Type B pancreatic cell (in vitro differentiated cells): ENCODE results near the gene SLC35G4. TPM values are rescaled to one million over a fixed set of nuclear protein-coding genes. Genes with fewer than 3 reads are reported as not detected.
A peak's percentile ranks its signal among the peaks of the same experiment; 100 is the strongest.

Experiments
- DNase-seq: peaks from one replicate; pipeline ENCODE4 v3.0.0; 2021; ENCODE audit warnings: mixed read lengths; ENCODE audit not compliant: unreplicated experiment; ENCODE audit errors: extremely low spot score
- H3K27ac Mint-ChIP-seq: 2 replicates; pipeline ENCODE4 v1.8.0; 2021; ENCODE audit warnings: mild to moderate bottlenecking, mixed read lengths
- H3K27me3 Mint-ChIP-seq: 2 replicates; pipeline ENCODE4 v1.8.0; 2021; ENCODE audit warnings: mixed read lengths
- H3K36me3 Mint-ChIP-seq: 2 replicates; pipeline ENCODE4 v1.8.0; 2021; ENCODE audit warnings: mixed read lengths
- H3K4me1 Mint-ChIP-seq: one replicate; pipeline ENCODE4 v1.8.0; 2021; ENCODE audit warnings: mixed read lengths; ENCODE audit not compliant: unreplicated experiment
- H3K4me3 Mint-ChIP-seq: 2 replicates; pipeline ENCODE4 v1.8.0; 2021; ENCODE audit warnings: mild to moderate bottlenecking, mixed read lengths
- H3K9me3 Mint-ChIP-seq: 2 replicates; pipeline ENCODE4 v1.8.0; 2021; ENCODE audit warnings: mixed read lengths
- total RNA-seq: library from RNA; stranded (reverse); gene quantifications from 2 replicates; pipeline ENCODE4 v1.2.1, GENCODE V29; 2021; ENCODE audit warnings: low replicate concordance
- TF ChIP-seq, protein P1 (sequence below): fragments of 200-600 bp; sonication (generic); conservative IDR thresholded peaks from 2 replicates; pipeline ENCODE4 v1.5.0; 2021; ENCODE audit warnings: antibody characterized with exemption, mild to moderate bottlenecking

SLC35G4 gene
- total RNA-seq, 1 donor from 2014 or later, result not detected

DNA sequence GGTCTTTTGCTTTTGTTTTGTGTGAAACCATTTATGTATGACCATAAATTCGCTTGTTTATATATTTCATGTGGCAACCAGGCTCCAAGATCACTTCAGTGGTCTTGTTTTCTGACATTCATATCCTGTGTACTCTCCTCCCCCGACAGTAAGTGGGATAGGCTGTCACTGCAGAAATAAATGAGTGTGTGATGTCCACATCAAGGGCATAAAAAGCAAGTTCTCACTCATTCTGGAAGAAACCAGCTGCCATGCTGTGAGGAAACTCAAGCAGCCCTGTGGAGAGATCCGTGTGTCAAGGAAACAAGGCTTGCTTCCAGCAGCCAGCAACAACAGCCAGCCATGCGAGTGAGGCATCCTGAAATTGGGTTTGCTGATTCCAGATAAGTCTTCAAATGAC, 40.4 kb downstream of the SLC35G4 start:
- no peak overlapping the region for H3K4me3 Mint-ChIP-seq
- no peaks in the 10 kb centered on the region for H3K4me1 Mint-ChIP-seq
- H3K36me3 Mint-ChIP-seq, result no peaks in the 10 kb centered on the region
- peaks cover 13% of the 10 kb centered on the region for H3K27me3 Mint-ChIP-seq
- DNase-seq, result no peak
- H3K9me3 Mint-ChIP-seq, result no peaks in the 10 kb centered on the region
- H3K27ac Mint-ChIP-seq, result no peak overlapping the region
- TF ChIP-seq, protein P1, sequence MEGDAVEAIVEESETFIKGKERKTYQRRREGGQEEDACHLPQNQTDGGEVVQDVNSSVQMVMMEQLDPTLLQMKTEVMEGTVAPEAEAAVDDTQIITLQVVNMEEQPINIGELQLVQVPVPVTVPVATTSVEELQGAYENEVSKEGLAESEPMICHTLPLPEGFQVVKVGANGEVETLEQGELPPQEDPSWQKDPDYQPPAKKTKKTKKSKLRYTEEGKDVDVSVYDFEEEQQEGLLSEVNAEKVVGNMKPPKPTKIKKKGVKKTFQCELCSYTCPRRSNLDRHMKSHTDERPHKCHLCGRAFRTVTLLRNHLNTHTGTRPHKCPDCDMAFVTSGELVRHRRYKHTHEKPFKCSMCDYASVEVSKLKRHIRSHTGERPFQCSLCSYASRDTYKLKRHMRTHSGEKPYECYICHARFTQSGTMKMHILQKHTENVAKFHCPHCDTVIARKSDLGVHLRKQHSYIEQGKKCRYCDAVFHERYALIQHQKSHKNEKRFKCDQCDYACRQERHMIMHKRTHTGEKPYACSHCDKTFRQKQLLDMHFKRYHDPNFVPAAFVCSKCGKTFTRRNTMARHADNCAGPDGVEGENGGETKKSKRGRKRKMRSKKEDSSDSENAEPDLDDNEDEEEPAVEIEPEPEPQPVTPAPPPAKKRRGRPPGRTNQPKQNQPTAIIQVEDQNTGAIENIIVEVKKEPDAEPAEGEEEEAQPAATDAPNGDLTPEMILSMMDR, result no peak

DNA sequence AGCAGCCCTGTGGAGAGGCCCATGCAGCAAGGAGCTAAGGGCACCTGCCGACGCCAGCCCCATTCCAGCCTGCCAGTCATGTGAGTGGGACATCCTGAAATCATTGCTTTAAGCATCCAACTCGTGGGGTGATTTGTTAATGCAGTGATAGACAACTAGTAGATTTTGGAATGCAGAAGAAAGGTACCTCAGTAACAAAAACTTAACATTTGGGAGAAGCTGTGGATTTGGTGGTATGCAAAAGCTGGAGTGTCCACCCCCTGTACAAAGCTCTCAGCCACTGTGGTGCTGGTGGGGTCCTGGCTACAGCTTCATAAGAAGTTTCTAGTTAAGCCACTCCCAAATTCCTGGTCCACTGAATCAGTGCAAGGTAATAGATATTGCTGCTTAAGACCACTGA, 42.5 kb downstream of the SLC35G4 start:
- Mint-ChIP-seq H3K27ac (no peak overlapping the region), H3K4me1 (peaks cover 5% of the 10 kb centered on the region), H3K4me3 (no peak overlapping the region), H3K27me3 (peaks cover 22% of the 10 kb centered on the region), H3K36me3 (no peaks in the 10 kb centered on the region), H3K9me3 (no peaks in the 10 kb centered on the region)
- TF ChIP-seq, protein P1, result no peak
- DNase-seq, result no peak

DNA sequence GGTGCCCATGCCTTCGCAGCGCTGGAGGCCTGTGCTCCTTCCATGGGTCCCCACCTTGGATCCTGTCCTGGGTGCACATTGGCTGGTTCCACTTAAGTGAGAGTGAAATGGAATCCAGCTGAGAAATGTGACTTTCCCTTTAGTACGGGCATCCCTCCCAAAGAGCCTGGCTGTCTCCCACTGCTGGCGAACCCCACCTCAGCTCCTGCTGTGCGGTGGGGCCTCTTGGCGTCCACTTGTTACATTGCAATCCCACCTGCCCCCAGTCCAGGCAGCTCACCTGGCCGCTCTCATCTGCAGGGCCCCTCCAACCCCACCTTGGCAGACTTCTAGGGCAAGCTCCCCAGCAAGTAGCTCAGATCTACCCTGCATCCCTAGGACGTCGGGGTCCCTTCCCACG, 44.1 kb downstream of the SLC35G4 start:
- H3K4me3 Mint-ChIP-seq, result no peak overlapping the region
- no peaks in the 10 kb centered on the region for H3K36me3 Mint-ChIP-seq
- H3K27ac Mint-ChIP-seq, result no peak overlapping the region
- H3K4me1 Mint-ChIP-seq, result peaks cover 5% of the 10 kb centered on the region
- H3K27me3 Mint-ChIP-seq, result peaks cover 31% of the 10 kb centered on the region
- DNase-seq, result no peak
- TF ChIP-seq, protein P1, result no peak
- H3K9me3 Mint-ChIP-seq, result no peaks in the 10 kb centered on the region

DNA sequence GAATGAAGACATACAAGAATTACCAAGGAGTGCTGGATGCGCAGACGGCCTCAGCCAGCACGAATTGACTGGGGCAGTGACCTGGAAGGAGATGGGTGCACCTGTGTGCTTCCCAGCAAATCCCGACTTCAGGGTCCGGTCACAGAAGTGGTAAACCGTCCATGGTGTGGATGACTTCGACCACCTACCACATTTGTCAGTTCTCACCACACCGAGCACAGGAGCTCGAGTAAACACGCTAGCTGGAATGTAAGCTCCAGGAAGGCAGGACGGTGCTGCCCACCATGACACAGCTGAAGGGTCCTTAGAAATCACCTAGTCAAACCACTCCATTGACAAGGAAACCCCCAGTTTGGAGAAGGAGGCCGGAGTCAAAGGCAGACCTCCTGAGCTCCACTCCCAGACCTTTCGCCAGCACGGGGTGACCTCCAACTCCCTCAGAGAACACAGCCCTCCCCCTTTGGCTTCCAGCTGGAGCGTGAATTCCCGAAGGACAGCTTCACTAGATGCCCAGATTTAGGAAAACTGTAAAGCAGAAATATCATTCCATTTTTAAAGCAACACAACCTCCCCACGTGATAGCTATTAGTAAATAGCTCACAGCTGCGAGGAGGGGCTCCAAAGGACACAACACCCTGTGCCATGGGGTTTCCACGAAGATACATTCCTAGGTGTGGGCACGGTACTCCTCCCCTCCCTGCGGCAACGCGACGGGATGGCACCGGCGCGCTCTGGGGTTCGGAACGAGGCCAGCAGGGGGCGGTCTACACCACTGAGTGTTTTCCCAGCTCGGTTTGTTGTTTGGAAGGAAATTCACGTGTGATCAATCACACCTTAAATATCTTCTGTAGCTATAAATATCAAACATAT, 45.6 kb downstream of the SLC35G4 start:
- TF ChIP-seq, protein P1, result peak; percentile 97
- Mint-ChIP-seq H3K9me3 (no peaks in the 10 kb centered on the region), H3K27me3 (peaks cover 35% of the 10 kb centered on the region), H3K27ac (peak overlapping the region; percentile 79), H3K4me1 (peaks cover 5% of the 10 kb centered on the region), H3K4me3 (peak overlapping the region; percentile 71), H3K36me3 (no peaks in the 10 kb centered on the region)
- no peak for DNase-seq

DNA sequence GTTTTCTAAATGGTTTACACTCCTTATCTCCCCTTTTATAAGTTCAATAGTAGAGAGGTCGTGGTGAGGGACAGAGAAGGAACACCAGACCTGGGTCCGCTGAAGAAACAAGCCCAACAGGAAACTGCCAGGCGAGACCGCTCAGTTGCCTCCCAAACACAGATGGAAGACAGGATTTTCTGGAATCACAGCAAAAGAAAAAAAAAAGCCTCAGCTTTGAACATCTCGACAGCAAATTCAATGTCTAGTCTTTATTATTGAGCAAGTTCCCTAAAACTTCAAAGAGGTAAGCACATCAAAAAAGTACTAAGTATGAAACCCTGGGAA, 46.2 kb downstream of the SLC35G4 start:
- Mint-ChIP-seq H3K4me1 (peaks cover 5% of the 10 kb centered on the region), H3K27me3 (peaks cover 35% of the 10 kb centered on the region), H3K27ac (peak overlapping the region; percentile 79), H3K4me3 (peak overlapping the region; percentile 71), H3K36me3 (no peaks in the 10 kb centered on the region), H3K9me3 (no peaks in the 10 kb centered on the region)
- no peak for DNase-seq
- TF ChIP-seq, protein P1, result no peak
